BLaER1 treated with 17β-estradiol and CSF1 and Interleukin-3, amounts not matched to agents 10 nM and 100 nM (cell line): ENCODE data around the gene F10.
"Not testable (repeated sequence)": the region's sequence is repeated elsewhere in the genome, so short reads cannot be mapped to it uniquely, and the experiment has no call there.

Experiments
- H3K27ac ChIP-seq, 11 experiments: shearing (Covaris generic); formaldehyde crosslinking; 2 replicates each; pipeline ENCODE4 v1.8.1; 2022
- H3K27me3 ChIP-seq, 11 experiments: shearing (Covaris generic); formaldehyde crosslinking; 2 replicates each; pipeline ENCODE4 v1.8.1; 2022
- H3K36me3 ChIP-seq, 11 experiments: shearing (Covaris generic); formaldehyde crosslinking; 2 replicates each; pipeline ENCODE4 v1.8.1; 2022
- H3K4me1 ChIP-seq, 10 experiments: shearing (Covaris generic); formaldehyde crosslinking; 2 replicates each; pipeline ENCODE4 v1.8.1; 2022
- H3K4me2 ChIP-seq, 11 experiments: shearing (Covaris generic); formaldehyde crosslinking; 2 replicates each; pipeline ENCODE4 v1.8.1; 2022
- H3K4me3 ChIP-seq, 10 experiments: shearing (Covaris generic); formaldehyde crosslinking; 2 replicates each; pipeline ENCODE4 v1.8.1; 2022
- H3K9ac ChIP-seq, 11 experiments: shearing (Covaris generic); formaldehyde crosslinking; 2 replicates each; pipeline ENCODE4 v1.8.1; 2022
- H3K9me3 ChIP-seq, 11 experiments: shearing (Covaris generic); formaldehyde crosslinking; replicated peaks in 1 of 11; 2 replicates each; pipeline ENCODE4 v1.8.1; 2022
- H4K20me1 ChIP-seq, 11 experiments: shearing (Covaris generic); formaldehyde crosslinking; 2 replicates each; pipeline ENCODE4 v1.8.1; 2022
- Cebpa-rat ChIP-seq, 11 experiments: shearing (Covaris generic); IDR thresholded peaks; 2 replicates each; pipeline ENCODE4 v1.8.1; 2022

The F10 gene

DNA sequence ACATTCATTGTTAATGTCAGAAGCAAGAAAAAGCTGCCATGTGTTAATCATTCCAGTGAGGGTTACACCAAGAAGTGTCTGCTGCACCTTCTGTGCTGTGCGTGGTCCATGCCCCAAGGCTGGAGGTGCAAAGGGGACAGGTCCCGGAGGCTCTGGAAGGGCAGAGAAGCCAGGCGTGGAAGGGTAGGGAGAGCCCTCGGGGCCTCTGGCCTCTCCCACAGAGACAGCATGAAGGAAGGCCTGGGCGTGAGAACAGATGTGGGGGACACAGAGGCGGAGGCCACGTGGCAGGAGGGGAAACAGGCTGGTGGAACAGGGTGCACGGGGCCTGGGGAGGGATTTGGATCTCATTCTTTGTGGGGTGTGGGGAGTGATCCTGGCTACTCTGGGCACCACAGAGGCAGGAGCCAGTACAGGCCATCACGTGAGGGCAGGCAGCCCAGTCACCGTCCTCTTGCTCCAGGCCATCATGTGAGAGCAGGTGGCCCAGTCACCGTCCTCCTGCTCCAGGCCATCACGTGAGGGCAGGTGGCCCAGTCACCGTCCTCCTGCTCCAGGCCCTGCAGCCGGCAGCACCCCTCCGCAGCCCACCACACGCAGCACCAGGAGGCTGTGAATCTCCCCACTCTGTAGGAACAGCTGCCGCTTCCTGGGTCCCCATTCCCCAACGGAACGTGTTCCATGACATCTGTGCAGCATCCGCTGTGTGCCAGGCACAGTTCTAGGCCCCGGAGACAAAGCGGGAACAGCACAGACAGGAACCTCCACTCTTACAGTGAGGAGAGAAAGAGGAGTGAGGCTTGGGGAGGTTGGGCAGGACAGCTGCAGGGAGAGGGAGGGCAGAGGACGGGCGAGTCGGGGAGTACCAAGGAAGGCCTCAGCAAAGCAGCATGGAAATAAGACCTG is 27.2 kb upstream of the F10 start:
- Histone ChIP-seq H4K20me1 (peaks cover 0 to 27% (median 0%) of the 10 kb centered on the region in 11 experiments; a peak in 2 of 22 replicates), H3K4me3 (no peak overlapping the region), H3K27ac (no peak overlapping the region), H3K9me3 (no peaks in the 10 kb centered on the region), H3K4me1 (no peaks in the 10 kb centered on the region), H3K27me3 (peaks cover 0 to 9% (median 0%) of the 10 kb centered on the region in 11 experiments; a peak in 4 of 22 replicates), H3K4me2 (no peak overlapping the region), H3K36me3 (no peaks in the 10 kb centered on the region), H3K9ac (no peak overlapping the region)
- no peak for TF ChIP-seq Cebpa-rat (IDR thresholded peaks at IDR 0.05)

DNA sequence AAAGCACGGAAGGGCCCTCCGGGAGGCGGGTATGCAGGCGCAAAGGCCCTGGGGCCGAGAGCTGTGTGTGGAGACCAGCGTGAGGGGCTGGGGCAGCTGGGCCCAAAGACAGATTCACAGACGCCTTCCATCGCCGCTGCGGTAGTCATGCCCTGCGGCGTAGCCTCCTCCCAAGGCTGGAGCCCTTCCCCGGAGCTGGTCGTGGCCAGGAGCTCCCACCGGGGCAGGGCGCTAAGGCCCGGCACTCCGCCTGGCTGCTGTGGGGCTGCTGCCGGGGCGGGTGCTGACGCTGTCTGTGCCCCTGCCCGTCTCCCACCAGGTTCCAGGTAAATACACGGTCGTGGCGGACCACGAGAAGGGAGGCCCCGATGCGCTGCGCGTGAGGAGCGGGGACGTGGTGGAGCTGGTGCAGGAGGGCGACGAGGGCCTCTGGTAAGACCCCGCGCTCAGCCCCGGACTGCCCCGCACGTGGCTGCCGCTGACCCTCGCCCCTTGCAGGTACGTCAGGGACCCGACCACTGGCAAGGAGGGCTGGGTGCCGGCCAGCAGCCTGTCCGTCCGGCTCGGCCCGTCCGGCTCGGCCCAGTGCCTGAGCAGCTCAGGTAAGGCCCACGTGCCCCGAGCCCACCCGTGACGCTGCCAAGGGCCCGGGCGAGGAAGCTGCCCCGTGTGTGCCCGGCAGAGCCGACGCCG is 26.4 kb upstream of the F10 start:
- no peaks in the 10 kb centered on the region for H3K36me3 ChIP-seq
- H3K9ac ChIP-seq: no peak overlapping the region

DNA sequence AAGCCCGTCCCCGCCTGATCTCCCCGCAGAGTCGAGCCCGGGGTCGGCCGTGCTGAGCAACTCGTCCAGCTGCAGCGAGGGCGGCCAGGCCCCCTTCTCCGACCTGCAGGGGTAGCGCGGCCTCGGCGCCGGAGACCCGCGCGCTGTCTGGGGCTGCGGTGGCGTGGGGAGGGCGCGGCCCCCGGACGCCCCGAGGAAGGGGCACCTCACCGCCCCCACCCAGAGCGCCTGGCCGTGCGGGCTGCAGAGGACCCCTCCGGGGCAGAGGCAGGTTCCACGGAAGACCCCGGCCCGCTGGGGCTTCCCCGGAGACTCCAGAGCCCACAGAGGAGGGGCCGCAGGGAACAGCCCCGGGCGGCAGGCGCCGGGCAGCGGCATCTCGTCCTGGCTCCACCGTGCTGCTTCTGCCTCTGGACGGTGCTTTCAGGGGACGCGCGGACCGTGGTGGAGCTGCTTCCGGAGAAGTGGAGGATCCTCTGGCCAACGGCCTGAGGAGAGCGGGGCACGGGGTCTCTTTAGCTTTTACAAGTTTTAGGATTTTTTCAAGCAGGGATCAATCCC is 25.8 kb upstream of the F10 start:
- Histone ChIP-seq H3K27ac (no peak overlapping the region), H3K27me3 (peaks cover 0 to 9% (median 0%) of the 10 kb centered on the region in 11 experiments; a peak in 4 of 22 replicates)

More for the DNA sequence above, 26.4 kb upstream of the F10 start:
- Histone ChIP-seq H4K20me1 (peaks cover 0 to 27% (median 0%) of the 10 kb centered on the region in 11 experiments; a peak in 2 of 22 replicates), H3K9me3 (no peaks in the 10 kb centered on the region), H3K27ac (no peak overlapping the region), H3K4me3 (no peak overlapping the region), H3K4me2 (no peak overlapping the region), H3K27me3 (peaks cover 0 to 9% (median 0%) of the 10 kb centered on the region in 11 experiments; a peak in 4 of 22 replicates), H3K4me1 (no peaks in the 10 kb centered on the region)
- TF ChIP-seq Cebpa-rat (IDR thresholded peaks at IDR 0.05): no peak

DNA sequence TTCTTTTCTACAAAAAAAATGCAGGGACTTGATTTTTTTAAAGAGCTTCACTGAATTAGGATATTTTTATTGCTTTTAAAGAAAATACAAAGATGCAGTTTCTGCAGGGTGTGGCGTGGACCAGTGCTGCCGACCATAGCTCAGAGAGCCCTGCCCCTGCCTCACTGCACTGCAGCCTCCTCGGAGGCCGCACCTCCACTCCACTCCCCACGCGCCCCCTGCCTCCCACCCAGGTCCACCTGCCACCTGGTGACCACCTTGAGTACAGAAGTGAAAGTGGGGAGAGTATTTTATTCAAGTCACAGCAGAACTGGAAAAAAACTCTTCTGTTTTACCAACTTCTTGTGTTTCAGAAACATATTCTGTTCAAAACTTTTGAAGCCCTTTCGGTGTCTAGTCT is 24.9 kb upstream of the F10 start:
- no peak overlapping the region for H3K9ac ChIP-seq
- H3K27me3 ChIP-seq: peaks cover 0 to 9% (median 0%) of the 10 kb centered on the region in 11 experiments; a peak in 4 of 22 replicates
- no peak overlapping the region for H3K4me3 ChIP-seq
- H3K4me1 ChIP-seq: no peaks in the 10 kb centered on the region
- no peaks in the 10 kb centered on the region for H3K9me3 ChIP-seq
- no peak for TF ChIP-seq Cebpa-rat (IDR thresholded peaks at IDR 0.05)
- peaks cover 0 to 27% (median 0%) of the 10 kb centered on the region in 11 experiments; a peak in 1 of 22 replicates for H4K20me1 ChIP-seq
- H3K27ac ChIP-seq: no peak overlapping the region
- no peak overlapping the region for H3K4me2 ChIP-seq
- H3K36me3 ChIP-seq: no peaks in the 10 kb centered on the region

More for the DNA sequence above, 25.8 kb upstream of the F10 start:
- Histone ChIP-seq H3K9me3 (no peaks in the 10 kb centered on the region), H3K9ac (no peak overlapping the region), H4K20me1 (peaks cover 0 to 27% (median 0%) of the 10 kb centered on the region in 11 experiments; a peak in 2 of 22 replicates), H3K4me3 (no peak overlapping the region), H3K4me2 (no peak overlapping the region), H3K4me1 (no peaks in the 10 kb centered on the region), H3K36me3 (no peaks in the 10 kb centered on the region)
- TF ChIP-seq Cebpa-rat (IDR thresholded peaks at IDR 0.05): no peak

DNA sequence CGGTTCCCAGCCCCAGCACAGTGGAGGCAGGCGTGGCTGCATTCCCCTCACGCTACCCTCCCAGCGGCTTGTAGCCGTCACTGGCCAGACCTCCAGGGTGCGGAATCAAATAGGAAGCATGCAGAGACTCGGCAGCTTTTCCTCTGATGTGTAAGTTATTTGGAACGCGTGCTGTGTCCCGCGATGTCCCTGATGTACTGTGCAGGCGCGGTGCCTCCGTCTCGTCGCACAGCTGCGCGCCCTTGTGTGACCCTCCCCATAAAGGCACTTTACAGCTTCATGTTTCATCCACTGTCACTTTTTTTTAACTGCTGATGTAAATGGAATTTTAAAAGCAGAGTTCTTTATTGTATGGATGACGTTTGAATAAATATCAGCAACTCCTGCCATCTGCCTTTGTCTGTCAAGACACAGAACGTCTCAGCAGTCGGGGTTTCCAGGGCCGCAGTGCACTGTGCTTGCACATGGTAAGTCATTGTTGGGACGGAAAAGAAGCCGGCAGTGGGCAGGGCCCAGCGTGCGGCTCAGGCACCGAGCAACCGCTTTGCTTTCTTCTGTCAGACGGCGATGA is 24.4 kb upstream of the F10 start:
- Histone ChIP-seq H3K4me2 (no peak overlapping the region), H3K4me1 (peaks cover 0 to under 1% (median 0%) of the 10 kb centered on the region in 10 experiments; a peak in 1 of 20 replicates), H3K27ac (no peak overlapping the region), H3K36me3 (no peaks in the 10 kb centered on the region), H4K20me1 (peaks cover 0 to 28% (median 0%) of the 10 kb centered on the region in 11 experiments; a peak in 1 of 22 replicates), H3K27me3 (peaks cover 0 to 9% (median 0%) of the 10 kb centered on the region in 11 experiments; a peak in 3 of 22 replicates), H3K9ac (no peak overlapping the region), H3K4me3 (no peak overlapping the region), H3K9me3 (no peaks in the 10 kb centered on the region)
- no peak for TF ChIP-seq Cebpa-rat (IDR thresholded peaks at IDR 0.05)

DNA sequence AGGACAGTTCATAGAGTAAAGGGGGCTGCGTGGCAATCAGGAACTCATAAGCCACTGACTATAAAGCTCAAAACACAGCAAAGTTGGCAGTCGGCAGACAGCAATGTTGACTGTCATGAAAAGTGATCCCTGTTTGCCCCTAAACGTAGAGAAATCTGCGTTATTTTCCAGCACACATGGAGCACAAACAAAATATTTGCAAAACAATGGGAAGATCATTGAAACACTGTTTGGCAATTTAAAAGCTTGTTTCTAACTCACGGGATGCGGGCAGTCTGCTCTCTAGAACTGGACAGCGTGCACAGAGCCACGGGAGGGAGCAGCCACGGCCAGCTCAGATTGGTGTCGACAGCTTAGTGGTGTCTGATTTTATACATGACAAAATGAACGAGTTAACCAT is 23.5 kb upstream of the F10 start:
- peaks cover 0 to 31% (median 0%) of the 10 kb centered on the region in 11 experiments; a peak in 2 of 22 replicates for H4K20me1 ChIP-seq
- H3K36me3 ChIP-seq: no peaks in the 10 kb centered on the region
- H3K27ac ChIP-seq: no peak overlapping the region
- H3K9me3 ChIP-seq: no peaks in the 10 kb centered on the region
- no peak overlapping the region for H3K4me3 ChIP-seq
- H3K4me1 ChIP-seq: peaks cover 0 to 8% (median 0%) of the 10 kb centered on the region in 10 experiments; a peak in 5 of 20 replicates
- H3K4me2 ChIP-seq: no peak overlapping the region
- no peak for TF ChIP-seq Cebpa-rat (IDR thresholded peaks at IDR 0.05)
- peaks cover 0 to 5% (median 0%) of the 10 kb centered on the region in 11 experiments; a peak in 3 of 22 replicates for H3K27me3 ChIP-seq
- H3K9ac ChIP-seq: no peak overlapping the region

DNA sequence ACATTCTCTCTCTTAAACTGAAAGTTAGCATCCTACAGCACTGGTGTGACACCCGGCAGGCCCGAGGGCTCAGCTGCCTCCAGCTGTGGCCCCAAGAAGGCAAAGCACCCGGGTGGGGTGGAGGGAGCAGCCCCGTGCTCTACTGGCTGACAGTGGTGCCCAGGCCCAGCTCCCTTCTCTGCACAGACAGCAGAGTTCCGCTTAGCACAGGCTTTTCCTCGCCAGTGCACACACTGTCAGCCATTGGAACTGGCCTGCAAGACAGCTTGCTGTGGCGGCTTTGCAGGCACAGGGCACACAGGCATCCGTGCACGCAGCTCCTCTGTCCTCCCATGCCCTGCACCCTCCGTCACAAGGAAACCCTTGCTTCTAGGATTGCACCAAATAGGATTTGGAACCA is 20.3 kb upstream of the F10 start:
- H3K27ac ChIP-seq, H3K4me3 ChIP-seq, H3K27me3 ChIP-seq, H3K4me2 ChIP-seq, H3K36me3 ChIP-seq, H4K20me1 ChIP-seq, H3K9me3 ChIP-seq, H3K9ac ChIP-seq: not testable (repeated sequence)
- H3K4me1 ChIP-seq: peaks cover 0 to 17% (median 9%) of the 10 kb centered on the region in 10 experiments; a peak in 13 of 20 replicates

DNA sequence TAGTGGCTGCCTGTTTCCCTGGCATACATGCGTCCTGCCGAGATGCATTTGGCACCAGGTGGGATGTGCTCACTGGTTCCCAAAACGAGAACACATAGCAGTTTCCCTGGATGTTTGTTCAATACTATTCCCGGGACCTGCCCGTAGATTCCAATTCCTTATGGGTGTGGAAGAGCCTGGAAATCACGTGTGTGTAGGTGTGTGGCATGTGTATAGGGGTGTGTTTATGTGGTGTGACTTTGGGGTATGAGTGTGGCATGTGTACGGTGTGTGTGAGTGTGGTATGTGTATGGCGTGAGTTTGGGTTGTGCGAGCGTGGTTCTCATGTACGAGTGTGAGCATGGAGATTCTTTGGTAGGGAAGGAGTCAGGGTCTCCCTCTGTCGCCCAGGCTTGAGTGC is 19.9 kb upstream of the F10 start:
- Histone ChIP-seq H3K9me3 (no peaks in the 10 kb centered on the region), H3K36me3 (no peaks in the 10 kb centered on the region), H3K4me3 (no peak overlapping the region), H4K20me1 (peaks cover 0 to 8% (median 0%) of the 10 kb centered on the region in 11 experiments; a peak in 1 of 22 replicates), H3K9ac (no peak overlapping the region), H3K4me2 (no peak overlapping the region), H3K27me3 (no peaks in the 10 kb centered on the region), H3K4me1 (peaks cover 0 to 17% (median 9%) of the 10 kb centered on the region in 10 experiments; a peak in 13 of 20 replicates), H3K27ac (no peak overlapping the region)
- TF ChIP-seq Cebpa-rat (IDR thresholded peaks at IDR 0.05): no peak
